Stomach (tissue), 4 donors: Measurements from ENCODE around the gene ALS2CL.

Source experiments
- CTCF ChIP-seq, 7 experiments: fragments of 450-650 bp in 4 of 7; fragments of 200-600 bp in 3 of 7; sonication (generic) in 3 of 7; IDR thresholded peaks; one replicate each; pipeline ENCODE4 v1.5.1; 2016 to 2019; ENCODE audit warnings: antibody characterized with exemption in 7 of 7, control low read depth in 2 of 7, mild to moderate bottlenecking in 1 of 7
- POLR2A ChIP-seq, 4 donors: fragments of 450-650 bp; IDR thresholded peaks; one replicate each; pipeline ENCODE4 v1.6.1; 2016; ENCODE audit warnings: antibody characterized with exemption in 4 of 4, control low read depth in 2 of 4, mild to moderate bottlenecking in 1 of 4, moderate library complexity in 1 of 4

GRCh38 chr3:46665763-46666452 is 27.6 kb downstream of the ALS2CL start:
- TF ChIP-seq CTCF (IDR thresholded peaks at IDR 0.05), result no peak
- no peak for TF ChIP-seq POLR2A (IDR thresholded peaks at IDR 0.05)
